ENCODE measurements around the gene GRAMD2B. TPM values are rescaled to one million over a fixed set of nuclear protein-coding genes. Genes with fewer than 3 reads are reported as not detected.

Gene GRAMD2B
- total and polyA plus RNA-seq, 2 of the 13 experiments (the other 11 are each of a cell fraction or from before 2014, with no cell fraction given) = 8.1 to 10.6 TPM

GRCh38 chr5:126515337-126515736, 92.1 kb downstream of the GRAMD2B start:
- intact Hi-C loops (cut with micrococcal nuclease; ENCODE audit: unreplicated experiment) (no loop called here), in situ Hi-C loops (cut with HindIII; ENCODE audit: extremely low pct_ligation_motif_present, low pct_unique_long_range_greater_than_20kb) (no loop called here)
- ATAC-seq (no peak), DNase-seq (ENCODE audit: low spot score) (no peak), FAIRE-seq (no peak)
- H4K20me1 ChIP-seq (ENCODE audit: insufficient read depth, low read length) = no peaks in the 10 kb centered on the region
- no peaks in the 10 kb centered on the region for H3K79me2 ChIP-seq (ENCODE audit: insufficient read depth, low read length)
- no peak overlapping the region for H3K9ac ChIP-seq (ENCODE audit: insufficient read depth, low read depth, low read length)
- no peak overlapping the region for H3K27ac ChIP-seq (ENCODE audit: extremely low read length, insufficient read depth, low read length)
- POLR2A ChIA-PET = no interaction called here
- H3K4me2 ChIP-seq (ENCODE audit: low read depth, low read length) = no peak overlapping the region
- CTCF ChIA-PET (ENCODE audit: low intra/inter-chr PET ratio, low total read pairs) = no interaction called here
- no TSS peak for BruUV-seq (replicated peaks)
- peaks cover 9% of the 10 kb centered on the region; the same call in 1 of the 2 replicates for H3K4me1 ChIP-seq (ENCODE audit: insufficient read depth, low read length)
- no peak overlapping the region for H3K4me3 ChIP-seq (replicated peaks in 1 of 3; ENCODE audit: insufficient read depth in 1 of 3, low read depth in 2 of 3, low read length in 3 of 3)
- no peaks in the 10 kb centered on the region for H3K9me3 ChIP-seq (ENCODE audit: low read length)
- no peak overlapping the region for H2AFZ ChIP-seq (ENCODE audit: low read length)
- H3K27me3 ChIP-seq (ENCODE audit: control insufficient read depth in 1 of 2, insufficient read depth in 2 of 2, low read length in 2 of 2) = no peaks in the 10 kb centered on the region
- TF ChIP-seq ZNF3 (CRISPR knock-in tag; IDR thresholded peaks at IDR 0.05) = no peak
- TF ChIP-seq BATF2 (CRISPR knock-in tag; IDR thresholded peaks at IDR 0.05) = no peak
- TF ChIP-seq RFX5 (IDR thresholded peaks at IDR 0.05; ENCODE audit: low read depth, low read length) = no peak
- TF ChIP-seq ARID5B (CRISPR knock-in tag; IDR thresholded peaks at IDR 0.05) = no peak
- TF ChIP-seq ZNF282 (IDR thresholded peaks at IDR 0.05; ENCODE audit: partially characterized antibody) = no peak
- TF ChIP-seq IRF1 (CRISPR knock-in tag; IDR thresholded peaks at IDR 0.05; ENCODE audit: low read depth) = no peak
- no peak for TF ChIP-seq SMC3 (IDR thresholded peaks at IDR 0.05; ENCODE audit: low read length)
- TF ChIP-seq ZNF597 (CRISPR knock-in tag; IDR thresholded peaks at IDR 0.05) = no peak
- TF ChIP-seq ZBTB7A (CRISPR knock-in tag; IDR thresholded peaks at IDR 0.05) = no peak
- H3K36me3 ChIP-seq (replicated peaks in 1 of 2; ENCODE audit: control insufficient read depth in 1 of 2, insufficient read depth in 2 of 2, low read length in 2 of 2) = no peaks in the 10 kb centered on the region

All from HepG2 (cell line).